Common myeloid progenitor, CD34-positive (primary cell): ENCODE data around the gene MPZL3.

Experiments
- CTCF ChIA-PET: fragments of 350-600 bp; sonication (Branson Sonifier 250); formaldehyde crosslinking; loops from one replicate; lab custom pipeline; 2021; ENCODE audit warnings: antibody characterized with exemption; lab: Charles Lee
- POLR2A ChIA-PET: fragments of 350-600 bp; sonication (Branson Sonifier 250); formaldehyde crosslinking; loops from one replicate; lab custom pipeline; 2021; ENCODE audit warnings: antibody characterized with exemption; lab: Charles Lee
- DNase-seq, 3 donors: peaks; one replicate each; pipeline versions ENCODE4 v3.0.0 to v3.0.0-alpha.2; 2013
- H3K27ac ChIP-seq, 2 experiments: 1 replicate in 1 of 2; 2 replicates in 1 of 2; pipeline ENCODE4 v1.7.0; 2013; ENCODE audit warnings: inconsistent platforms in 2 of 2, low read length in 2 of 2, mild to moderate bottlenecking in 2 of 2, low read depth in 1 of 2, moderate library complexity in 1 of 2; ENCODE audit not compliant: severe bottlenecking in 2 of 2, insufficient read depth in 1 of 2, poor library complexity in 1 of 2
- H3K27me3 ChIP-seq, 5 experiments: replicated peaks in 2 of 5; 1 replicate in 3 of 5; 2 replicates in 2 of 5; pipeline versions ENCODE4 v1.6.1 to v1.7.0; 2013; ENCODE audit warnings: low read length in 4 of 5, mild to moderate bottlenecking in 2 of 5, moderate library complexity in 2 of 5, inconsistent platforms in 1 of 5; ENCODE audit not compliant: insufficient read depth in 5 of 5, control insufficient read depth in 4 of 5
- H3K36me3 ChIP-seq, 4 experiments: 1 replicate in 2 of 4; 2 replicates in 2 of 4; pipeline versions ENCODE4 v1.6.1 to v1.7.0; 2013; ENCODE audit warnings: low read length in 3 of 4, control low read depth in 1 of 4, mild to moderate bottlenecking in 1 of 4; ENCODE audit not compliant: control insufficient read depth in 4 of 4, insufficient read depth in 4 of 4
- H3K4me1 ChIP-seq, 4 experiments: 1 replicate in 3 of 4; 2 replicates in 1 of 4; pipeline versions ENCODE4 v1.6.1 to v1.7.1; 2013; ENCODE audit warnings: low read length in 3 of 4, mild to moderate bottlenecking in 3 of 4, control low read depth in 1 of 4, inconsistent platforms in 1 of 4, moderate library complexity in 1 of 4; ENCODE audit not compliant: control insufficient read depth in 4 of 4, insufficient read depth in 4 of 4; ENCODE audit errors: control extremely low read depth in 1 of 4
- H3K4me3 ChIP-seq, 7 experiments: 1 replicate in 4 of 7; 2 replicates in 3 of 7; pipeline versions ENCODE4 v1.5.1 to v1.7.0; 2013; ENCODE audit warnings: mild to moderate bottlenecking in 7 of 7, low read length in 6 of 7, moderate library complexity in 6 of 7, inconsistent platforms in 2 of 7, low read depth in 2 of 7, control low read depth in 1 of 7; ENCODE audit not compliant: insufficient read depth in 4 of 7, control insufficient read depth in 1 of 7; ENCODE audit errors: extremely low read depth in 1 of 7
- H3K9me3 ChIP-seq, 5 experiments: 1 replicate in 4 of 5; 2 replicates in 1 of 5; pipeline versions ENCODE4 v1.6.1 to v1.7.1; 2013; ENCODE audit warnings: low read length in 4 of 5, mild to moderate bottlenecking in 2 of 5, inconsistent platforms in 1 of 5, low read depth in 1 of 5, moderate library complexity in 1 of 5; ENCODE audit not compliant: control insufficient read depth in 4 of 5, insufficient read depth in 2 of 5; ENCODE audit errors: control extremely low read depth in 1 of 5
- WGBS: methylation state at CpG from one replicate; pipeline ENCODE4 v1.1.5; 2013; ENCODE audit not compliant: insufficient coverage; 5-methylcytosine and 5-hydroxymethylcytosine counted together

The MPZL3 gene

DNA sequence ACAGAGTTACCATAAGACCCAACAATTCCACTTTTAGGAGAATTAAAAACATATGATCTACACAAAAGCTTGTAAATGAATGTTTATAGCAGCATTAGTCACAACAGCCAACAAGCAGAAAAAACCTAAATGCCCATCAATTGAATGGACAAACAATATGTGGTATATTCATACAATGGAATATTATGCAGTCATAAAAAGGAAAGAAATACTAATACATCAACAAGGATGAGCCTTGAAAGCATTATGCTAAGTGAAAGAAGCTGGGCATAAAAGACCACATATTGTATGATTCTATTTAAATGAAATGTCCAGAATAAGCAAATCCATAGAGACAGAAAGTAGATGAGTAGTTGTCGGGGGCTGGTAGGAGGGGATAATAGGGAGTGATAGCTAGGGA lies 7.0 kb upstream of the MPZL3 start:
- Histone ChIP-seq H3K9me3 (peaks cover 0 to 2% (median 0%) of the 10 kb centered on the region in 5 experiments), H3K27ac (no peak overlapping the region), H3K4me3 (no peak overlapping the region), H3K4me1 (peaks cover 5 to 14% (median 12%) of the 10 kb centered on the region in 4 experiments), H3K27me3 (no peaks in the 10 kb centered on the region), H3K36me3 (peaks cover 0 to 3% (median 0%) of the 10 kb centered on the region in 4 experiments)
- 100% methylated on average over 1 of the region's 1 CpG for WGBS
- DNase-seq: no peak
- CTCF ChIA-PET: interaction anchor here (0.9 to 2.4 kb wide), 7 partner anchors 13 to 60 kb away, joined by 3 to 11 read pairs (median 3); no protein-coding TSS in a partner anchor
- POLR2A ChIA-PET: interaction anchor here (0.6 kb wide), 1 partner anchor 81 kb away, joined by 3 read pairs; no protein-coding TSS in a partner anchor

- no CpG with 5 or more reads among the region's 1 CpG for WGBS
- H3K36me3 ChIP-seq: peaks cover 0 to 3% (median 0%) of the 10 kb centered on the region in 4 experiments
- no peaks in the 10 kb centered on the region for H3K27me3 ChIP-seq
- peaks cover 3 to 7% (median 5%) of the 10 kb centered on the region in 4 experiments for H3K4me1 ChIP-seq
- ChIA-PET CTCF (interaction anchor here (1.1 kb wide), 1 partner anchor 37 kb away, joined by 3 read pairs; no protein-coding TSS in a partner anchor), POLR2A (no interaction called here)
- H3K4me3 ChIP-seq: no peak overlapping the region
- H3K9me3 ChIP-seq: peaks cover 0 to 2% (median 0%) of the 10 kb centered on the region in 5 experiments
- peak in 1 of 3 donors; percentile 42 for DNase-seq
- H3K27ac ChIP-seq: no peak overlapping the region
Measured at GRCh38 chr11:118258410-118258809, 6.2 kb upstream of the MPZL3 start.

GRCh38 chr11:118252688-118253087 lies 523 bp upstream of the MPZL3 start:
- ChIA-PET POLR2A (interaction anchor here (0.7 to 1.3 kb wide), 3 partner anchors 12 to 54 kb away, joined by 3 to 7 read pairs (median 3); no protein-coding TSS in a partner anchor), CTCF (interaction anchor here (1.3 to 2.6 kb wide), 4 partner anchors 11 to 54 kb away, joined by 4 to 12 read pairs (median 8); partner anchors contain the start of genes JAML and MPZL2)
- H3K36me3 ChIP-seq: peaks cover 0 to 3% (median 0%) of the 10 kb centered on the region in 4 experiments
- peak overlapping the region in 5 of 7 experiments; percentile 77 to 99 (median 98) for H3K4me3 ChIP-seq
- 100% methylated on average over 1 of the region's 3 CpGs for WGBS
- no peaks in the 10 kb centered on the region for H3K27me3 ChIP-seq
- peaks cover 2 to 19% (median 10%) of the 10 kb centered on the region in 4 experiments for H3K4me1 ChIP-seq
- no peaks in the 10 kb centered on the region for H3K9me3 ChIP-seq
- H3K27ac ChIP-seq: peak overlapping the region; percentile 97
- no peak for DNase-seq

DNA sequence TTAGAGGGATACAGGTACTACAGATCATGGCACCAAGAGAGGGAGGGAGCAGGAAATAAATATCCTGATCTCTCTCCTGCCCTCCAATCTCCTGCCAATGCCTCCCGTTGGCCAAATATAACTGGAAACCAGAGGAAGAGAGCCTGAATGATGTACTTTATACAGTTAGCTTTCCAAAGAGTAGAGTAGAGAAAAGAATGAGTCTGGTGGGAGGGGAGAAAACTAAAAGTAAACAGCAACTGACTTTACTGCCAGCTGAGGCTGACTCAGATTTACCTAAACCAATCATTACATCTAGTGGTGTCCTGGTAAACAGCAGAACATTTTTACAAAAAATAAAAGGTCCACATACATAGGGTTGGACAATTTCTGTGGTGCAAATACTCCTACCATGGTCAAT lies 5.1 kb downstream of the MPZL3 start:
- ChIA-PET POLR2A (no interaction called here), CTCF (interaction anchor here (0.9 to 3.3 kb wide), 4 partner anchors 10 to 49 kb away, joined by 3 to 18 read pairs (median 4); no protein-coding TSS in a partner anchor)
- Histone ChIP-seq H3K27me3 (no peaks in the 10 kb centered on the region), H3K36me3 (no peaks in the 10 kb centered on the region), H3K27ac (no peak overlapping the region), H3K4me3 (no peak overlapping the region), H3K9me3 (no peaks in the 10 kb centered on the region), H3K4me1 (peaks cover 11 to 27% (median 17%) of the 10 kb centered on the region in 4 experiments)
- WGBS: no CpG with 5 or more reads among the region's 1 CpG
- DNase-seq: peak in 1 of 3 donors; percentile 33

- Histone ChIP-seq H3K4me3 (no peak overlapping the region), H3K27me3 (no peaks in the 10 kb centered on the region), H3K36me3 (no peaks in the 10 kb centered on the region), H3K4me1 (peaks cover 21 to 31% (median 24%) of the 10 kb centered on the region in 4 experiments), H3K9me3 (no peaks in the 10 kb centered on the region), H3K27ac (no peak overlapping the region)
- DNase-seq: no peak
- CTCF ChIA-PET: interaction anchor here (0.8 to 3.3 kb wide), 6 partner anchors 9 to 48 kb away, joined by 3 to 18 read pairs (median 3); no protein-coding TSS in a partner anchor
- POLR2A ChIA-PET: no interaction called here
- 93% methylated on average over 2 of the region's 3 CpGs for WGBS
Measured at GRCh38 chr11:118245936-118246562, 6.1 kb downstream of the MPZL3 start.

DNA sequence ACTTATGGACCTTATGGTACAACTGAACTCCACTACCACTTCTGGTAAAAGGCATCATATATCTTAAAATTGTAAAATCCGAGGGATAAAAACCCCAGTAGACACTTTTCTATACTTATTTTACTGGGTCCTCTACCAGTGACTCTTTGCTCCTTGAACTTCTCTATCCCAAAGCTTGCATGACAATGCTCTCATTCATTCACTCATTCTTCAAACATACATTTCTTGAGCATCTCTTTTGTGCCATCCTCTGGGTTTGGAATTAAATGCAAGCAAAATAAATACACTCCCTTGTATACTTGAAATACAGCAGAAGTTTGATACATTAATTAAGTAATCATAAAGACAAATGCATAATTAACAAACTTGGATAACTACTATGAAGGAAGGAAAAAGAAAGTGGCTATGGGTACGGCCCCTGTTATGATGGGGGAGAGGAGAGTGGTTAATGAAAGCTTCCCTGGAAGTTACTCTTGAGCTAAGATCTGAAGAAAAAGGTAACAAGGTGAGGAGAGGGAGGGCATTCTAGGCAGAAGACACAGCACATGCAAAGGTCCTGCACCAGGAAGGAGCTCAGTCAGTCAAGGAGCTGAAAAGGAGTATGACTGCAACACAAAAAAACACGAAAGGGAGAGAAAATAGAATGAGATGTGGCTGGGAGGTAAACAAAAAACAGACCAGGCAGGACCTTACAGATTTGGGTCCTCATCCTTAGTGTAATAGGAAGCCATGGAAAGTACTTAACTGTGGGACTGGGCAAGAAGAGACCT lies 8.0 kb downstream of the MPZL3 start:
- H3K27me3 ChIP-seq: no peaks in the 10 kb centered on the region
- no peak overlapping the region for H3K27ac ChIP-seq
- 100% methylated on average over 2 of the region's 3 CpGs for WGBS
- ChIA-PET POLR2A (interaction anchor here (0.6 kb wide), 1 partner anchor 452 kb away, joined by 3 read pairs; no protein-coding TSS in a partner anchor), CTCF (interaction anchor here (1.0 kb wide), 2 partner anchors 15 to 33 kb away, joined by 3 read pairs; no protein-coding TSS in a partner anchor)
- no peak overlapping the region for H3K4me3 ChIP-seq
- H3K36me3 ChIP-seq: no peaks in the 10 kb centered on the region
- H3K4me1 ChIP-seq: peaks cover 35 to 46% (median 40%) of the 10 kb centered on the region in 4 experiments
- H3K9me3 ChIP-seq: no peaks in the 10 kb centered on the region
- no peak for DNase-seq
